H1 (cell line): ENCODE measurements around the gene CABP2. TPM values are rescaled to one million over a fixed set of nuclear protein-coding genes. Genes with fewer than 3 reads are reported as not detected.

Source experiments
- CTCF ChIA-PET: fragments of 300-600 bp; sonication (Branson Sonifier 250); formaldehyde crosslinking; loops from one replicate; lab custom pipeline; 2021; ENCODE audit not compliant: partially characterized antibody; lab: Charles Lee
- POLR2A ChIA-PET: fragments of 300-600 bp; sonication (Branson Sonifier 250); formaldehyde crosslinking; loops from one replicate; lab custom pipeline; 2021; ENCODE audit warnings: inconsistent platforms; ENCODE audit not compliant: partially characterized antibody; lab: Charles Lee
- DNase-seq, 2 experiments: peaks; one replicate each; pipeline versions ENCODE4 v3.0.0 to v3.0.0-alpha.2; 2010 to 2022; ENCODE audit warnings: low spot score in 2 of 2, low read depth in 1 of 2, mixed read lengths in 1 of 2
- FAIRE-seq: peaks from 2 replicates; lab custom pipeline; 2011; peaks lifted over from hg19 to GRCh38; lab: Jason Lieb, UNC
- H2AFZ ChIP-seq: 2 replicates; pipeline ENCODE4 v1.8.1; 2012; ENCODE audit warnings: low read length, inconsistent platforms
- H2AK5ac ChIP-seq: 2 replicates; pipeline ENCODE4 v1.6.1; 2013; ENCODE audit warnings: low read depth, low read length
- H2BK120ac ChIP-seq: replicated peaks from 2 replicates; pipeline ENCODE3; 2013; ENCODE audit warnings: low read depth, low read length, inconsistent platforms
- H2BK12ac ChIP-seq: 2 replicates; pipeline ENCODE4 v1.6.1; 2013; ENCODE audit warnings: low read depth, low read length
- H2BK15ac ChIP-seq: 2 replicates; pipeline ENCODE4 v1.6.1; 2013; ENCODE audit warnings: low read length
- H2BK20ac ChIP-seq: 2 replicates; pipeline ENCODE4 v1.6.1; 2013; ENCODE audit warnings: low read length
- H2BK5ac ChIP-seq: 2 replicates; pipeline ENCODE4 v1.6.1; 2013; ENCODE audit warnings: low read depth, low read length
- H3K14ac ChIP-seq: 2 replicates; pipeline ENCODE4 v1.6.1; 2013; ENCODE audit warnings: inconsistent platforms; ENCODE audit not compliant: insufficient read length
- H3K18ac ChIP-seq: 2 replicates; pipeline ENCODE4 v1.6.1; 2013; ENCODE audit warnings: low read length; ENCODE audit errors: extremely low read depth
- H3K23ac ChIP-seq: 2 replicates; pipeline ENCODE4 v1.6.1; 2013; ENCODE audit warnings: inconsistent platforms; ENCODE audit not compliant: insufficient read length
- H3K23me2 ChIP-seq: 2 replicates; pipeline ENCODE4 v1.6.1; 2013; ENCODE audit warnings: low read depth, low read length
- H3K27ac ChIP-seq: 2 replicates; pipeline ENCODE4 v1.6.1; 2011; ENCODE audit warnings: low read depth, low read length, inconsistent platforms
- H3K27me3 ChIP-seq, 4 experiments: replicated peaks in 1 of 4; 1 replicate in 1 of 4; 2 replicates in 3 of 4; pipeline versions ENCODE4 v1.6.1 to v1.8.1; 2011 to 2013; ENCODE audit warnings: low read length in 3 of 4, mild to moderate bottlenecking in 3 of 4, inconsistent platforms in 2 of 4, mixed read lengths in 2 of 4, moderate library complexity in 1 of 4; ENCODE audit not compliant: control insufficient read depth in 3 of 4, insufficient read depth in 3 of 4; ENCODE audit errors: extremely low read depth in 1 of 4
- H3K36me3 ChIP-seq, 4 experiments: 2 replicates each; pipeline versions ENCODE4 v1.6.1 to v1.8.1; 2011 to 2013; ENCODE audit warnings: mild to moderate bottlenecking in 4 of 4, low read length in 3 of 4, moderate library complexity in 2 of 4, control low read depth in 1 of 4, inconsistent platforms in 1 of 4; ENCODE audit not compliant: insufficient read depth in 4 of 4, control insufficient read depth in 2 of 4
- H3K4ac ChIP-seq: replicated peaks from 2 replicates; pipeline ENCODE3; 2013; ENCODE audit warnings: low read length, low read depth, mixed read lengths, inconsistent platforms; ENCODE audit not compliant: insufficient read length
- H3K4me1 ChIP-seq, 4 experiments: replicated peaks in 1 of 4; 1 replicate in 1 of 4; 2 replicates in 3 of 4; pipeline versions ENCODE4 v1.6.1 to v1.8.1; 2011 to 2013; ENCODE audit warnings: low read length in 3 of 4, inconsistent platforms in 2 of 4, mixed read lengths in 1 of 4; ENCODE audit not compliant: insufficient read depth in 4 of 4, control insufficient read depth in 3 of 4
- H3K4me2 ChIP-seq, 2 experiments: 2 replicates each; pipeline versions ENCODE4 v1.6.1 to v1.8.1; 2011 to 2013; ENCODE audit warnings: low read depth in 2 of 2, low read length in 2 of 2, control low read depth in 1 of 2, inconsistent platforms in 1 of 2, mild to moderate bottlenecking in 1 of 2; ENCODE audit not compliant: insufficient read depth in 1 of 2
- H3K4me3 ChIP-seq, 4 experiments: fragments of 200-600, 300-600 bp in 1 of 4; sonication (generic), shearing (Covaris generic), sonication (Bioruptor Twin) in 1 of 4; 2 replicates each; pipeline versions ENCODE4 v1.5.1 to v1.8.1; 2011 to 2016; ENCODE audit warnings: low read length in 4 of 4, low read depth in 3 of 4, control low read depth in 2 of 4, inconsistent platforms in 2 of 4, mild to moderate bottlenecking in 2 of 4, mixed read lengths in 1 of 4, moderate library complexity in 1 of 4; ENCODE audit not compliant: insufficient read depth in 2 of 4; ENCODE audit errors: extremely low read depth in 1 of 4
- H3K56ac ChIP-seq: replicated peaks from 2 replicates; pipeline ENCODE3; 2013; ENCODE audit warnings: low read depth, mild to moderate bottlenecking, mixed read lengths, low read length, inconsistent platforms; ENCODE audit not compliant: insufficient read length
- H3K79me1 ChIP-seq: 2 replicates; pipeline ENCODE4 v1.6.1; 2013; ENCODE audit warnings: low read depth, low read length, control low read depth
- H3K79me2 ChIP-seq, 2 experiments: 2 replicates each; pipeline versions ENCODE4 v1.6.1 to v1.8.1; 2012 to 2013; ENCODE audit warnings: low read length in 2 of 2, mild to moderate bottlenecking in 2 of 2, inconsistent platforms in 1 of 2; ENCODE audit not compliant: insufficient read depth in 2 of 2, control insufficient read depth in 1 of 2
- H3K9ac ChIP-seq, 4 experiments: replicated peaks in 1 of 4; 1 replicate in 1 of 4; 2 replicates in 3 of 4; pipeline versions ENCODE4 v1.6.1 to v1.8.1; 2011 to 2013; ENCODE audit warnings: low read depth in 3 of 4, low read length in 3 of 4, control low read depth in 2 of 4, mild to moderate bottlenecking in 2 of 4, moderate library complexity in 2 of 4, inconsistent platforms in 1 of 4; ENCODE audit errors: extremely low read depth in 1 of 4
- H3K9me3 ChIP-seq, 2 experiments: 2 replicates each; pipeline versions ENCODE4 v1.6.1 to v1.8.1; 2012 to 2013; ENCODE audit warnings: mild to moderate bottlenecking in 2 of 2, moderate library complexity in 2 of 2, control low read depth in 1 of 2, inconsistent platforms in 1 of 2, low read depth in 1 of 2, low read length in 1 of 2, mixed read lengths in 1 of 2; ENCODE audit not compliant: insufficient read depth in 2 of 2
- H4K20me1 ChIP-seq, 2 experiments: replicated peaks in 1 of 2; 2 replicates each; pipeline versions ENCODE3 to v1.8.1; 2011 to 2013; ENCODE audit warnings: inconsistent platforms in 2 of 2, low read length in 2 of 2, mild to moderate bottlenecking in 1 of 2; ENCODE audit not compliant: insufficient read depth in 2 of 2, control insufficient read depth in 1 of 2
- H4K5ac ChIP-seq: 2 replicates; pipeline ENCODE4 v1.6.1; 2013; ENCODE audit warnings: low read length, low read depth, mixed read lengths, inconsistent platforms; ENCODE audit not compliant: insufficient read length
- H4K8ac ChIP-seq: 2 replicates; pipeline ENCODE4 v1.8.0; 2013; ENCODE audit warnings: mild to moderate bottlenecking, moderate library complexity, low read length, inconsistent platforms; ENCODE audit not compliant: insufficient read depth; ENCODE audit errors: extremely low read depth
- H4K91ac ChIP-seq: replicated peaks from 2 replicates; pipeline ENCODE3; 2013; ENCODE audit warnings: low read length, mixed read lengths, inconsistent platforms; ENCODE audit not compliant: insufficient read length
- ASH2L ChIP-seq: fragments of 200-600, 300-600 bp; sonication (generic); IDR thresholded peaks from one replicate; pipeline ENCODE4 v1.7.1; 2017; ENCODE audit warnings: low read length
- CEBPB ChIP-seq: IDR thresholded peaks from 2 replicates; pipeline ENCODE4 v1.6.1; 2012; ENCODE audit warnings: low read depth, low read length
- EGR1 ChIP-seq: IDR thresholded peaks from 2 replicates; pipeline ENCODE4 v1.6.1; 2011; ENCODE audit warnings: low read depth, low read length, borderline replicate concordance
- TAF7 ChIP-seq: optimal IDR thresholded peaks from 2 replicates; pipeline ENCODE3; 2011; ENCODE audit warnings: low read depth, mild to moderate bottlenecking, inconsistent platforms, low read length, moderate library complexity, borderline replicate concordance
- WGBS, 2 experiments: shearing (Covaris generic) in 1 of 2; methylation state at CpG; one replicate each; pipeline versions ENCODE4 v1.1.6 to v1.1.7; 2013 to 2015; ENCODE audit warnings: low lambda C conversion rate in 2 of 2, mixed read lengths in 2 of 2, inconsistent platforms in 1 of 2, low coverage in 1 of 2, missing lambda C conversion rate in 1 of 2; ENCODE audit not compliant: insufficient replicate concordance in 2 of 2, insufficient coverage in 1 of 2, insufficient read length in 1 of 2; ENCODE audit errors: extremely low coverage in 1 of 2, missing lambda C conversion rate in 1 of 2; 5-methylcytosine and 5-hydroxymethylcytosine counted together
- polyA plus RNA-seq, 7 experiments: library from polyadenylated mRNA; depleted of rRNA in 3 of 7; stranded (reverse) in 5 of 7; unstranded in 2 of 7; fragments of >200 nt in 5 of 7; fragments of 200-250 nt in 2 of 7; gene quantifications; 1 replicate in 5 of 7; 2 replicates in 1 of 7; 4 replicates in 1 of 7; pipeline versions ENCODE4 v1.2.1 to v1.2.3, GENCODE V29; 2011 to 2013; ENCODE audit warnings: missing spikeins in 2 of 7, mixed read lengths in 2 of 7
- total RNA-seq: library from RNA; stranded (reverse); fragmentation: NEBNext Ultra II Directional; extraction: Animal tissue kit (Norgen Biotek cat#: 25700); gene quantifications from 2 replicates; pipeline ENCODE4 v1.2.1, GENCODE V29; 2021

Gene CABP2
- total and polyA plus RNA-seq, 2 of the 8 experiments (the other 6 are each of a cell fraction or from before 2014, with no cell fraction given), result not detected

GRCh38 chr11:67492801-67493547, 30.3 kb downstream of the CABP2 start:
- H4K5ac ChIP-seq, result no peak overlapping the region
- POLR2A ChIA-PET, result interaction anchor here (1.0 to 1.9 kb wide), 9 partner anchors 22 to 92 kb away, joined by 3 to 5 read pairs (median 3); partner anchors contain the start of genes TBC1D10C and TMEM134
- H3K36me3 ChIP-seq, result peaks cover 2 to 25% (median 13%) of the 10 kb centered on the region in 4 experiments; a peak in 6 of 8 replicates

More at GRCh38 chr11:67492801-67493547, 30.3 kb downstream of the CABP2 start:
- FAIRE-seq, result no peak
- CTCF ChIA-PET, result interaction anchor here (0.6 to 1.6 kb wide), 7 partner anchors 9 to 118 kb away, joined by 3 to 4 read pairs (median 3); partner anchors contain the start of gene PITPNM1
- H3K9me3 ChIP-seq, result no peaks in the 10 kb centered on the region
- H3K18ac ChIP-seq, result no peak overlapping the region
- no peaks in the 10 kb centered on the region; a peak in 1 of 7 replicates for H3K27me3 ChIP-seq
- TF ChIP-seq CEBPB, result no peak
- no peak for TF ChIP-seq ASH2L
- no peak for TF ChIP-seq TAF7
- no peak for TF ChIP-seq EGR1
- 85% methylated on average over 30 of the region's 46 CpGs; no CpG with 5 or more reads in 1 of the 2 experiments for WGBS, 2 experiments
- no peaks in the 10 kb centered on the region for H3K79me1 ChIP-seq
- H2BK5ac ChIP-seq, result no peak overlapping the region
- no peaks in the 10 kb centered on the region for H3K23me2 ChIP-seq
- H4K20me1 ChIP-seq, result peaks cover 0 to 14% of the 10 kb centered on the region in 2 experiments
- peak in 1 of 2 experiments; percentile 77 for DNase-seq
- no peak overlapping the region for H3K9ac ChIP-seq
- no peak overlapping the region for H3K56ac ChIP-seq
- peaks cover 0 to 10% (median 0%) of the 10 kb centered on the region in 4 experiments; a peak in 2 of 7 replicates for H3K4me1 ChIP-seq
- H2BK20ac ChIP-seq, result no peak overlapping the region
- H3K27ac ChIP-seq, result no peak overlapping the region
- no peak overlapping the region for H3K4ac ChIP-seq
- H3K14ac ChIP-seq, result no peak overlapping the region
- H4K8ac ChIP-seq, result no peak overlapping the region
- H3K4me3 ChIP-seq, result no peak overlapping the region
- H3K4me2 ChIP-seq, result no peak overlapping the region
- H2AK5ac ChIP-seq, result no peak overlapping the region
- no peak overlapping the region for H2BK12ac ChIP-seq
- H3K23ac ChIP-seq, result no peak overlapping the region
- H3K79me2 ChIP-seq, result no peaks in the 10 kb centered on the region
- no peak overlapping the region for H2BK120ac ChIP-seq
- no peak overlapping the region for H2BK15ac ChIP-seq
- H2AFZ ChIP-seq, result no peak overlapping the region
- no peak overlapping the region for H4K91ac ChIP-seq
